NCI-H2171 treated with DMSO at 0.1 percent for 48 hours (cell line): ENCODE data around the gene ADAMTS14.

Experiments
- DNase-seq: peaks from one replicate; lab custom pipeline; 2025; lab: John Stamatoyannopoulos, UW

Gene ADAMTS14

DNA sequence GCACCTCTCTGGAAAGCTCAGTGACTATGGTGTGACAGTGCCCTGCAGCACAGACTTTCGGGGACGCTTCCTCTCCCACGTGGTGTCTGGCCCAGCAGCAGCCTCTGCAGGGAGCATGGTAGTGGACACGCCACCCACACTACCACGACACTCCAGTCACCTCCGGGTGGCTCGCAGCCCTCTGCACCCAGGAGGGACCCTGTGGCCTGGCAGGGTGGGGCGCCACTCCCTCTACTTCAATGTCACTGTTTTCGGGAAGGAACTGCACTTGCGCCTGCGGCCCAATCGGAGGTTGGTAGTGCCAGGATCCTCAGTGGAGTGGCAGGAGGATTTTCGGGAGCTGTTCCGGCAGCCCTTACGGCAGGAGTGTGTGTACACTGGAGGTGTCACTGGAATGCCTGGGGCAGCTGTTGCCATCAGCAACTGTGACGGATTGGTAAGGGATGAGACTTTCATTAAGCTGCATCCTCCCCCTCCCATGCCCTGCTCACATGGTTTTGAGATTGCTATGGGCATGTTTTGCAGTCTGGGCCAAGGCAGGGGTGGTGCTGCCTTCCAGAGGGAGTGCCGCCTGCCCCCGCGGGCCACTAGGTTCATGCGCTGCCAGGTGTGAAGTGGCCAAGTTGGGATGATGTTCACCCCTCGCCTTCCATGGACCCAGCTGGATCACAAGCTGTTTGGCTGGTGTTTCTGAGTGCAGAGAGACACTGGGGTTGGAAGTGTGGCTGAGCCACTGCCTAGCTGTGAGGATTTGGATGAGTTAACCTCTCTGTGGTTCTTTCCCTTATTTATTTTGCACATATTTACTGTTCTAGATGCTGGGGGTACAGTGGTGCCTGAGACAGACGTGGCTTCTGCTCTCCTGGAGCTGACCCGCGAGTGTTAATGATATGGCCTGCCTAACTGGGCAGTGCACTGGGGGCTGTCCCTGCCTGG is 2.5 kb downstream of the ADAMTS14 start:
- DNase-seq: no peak

DNA sequence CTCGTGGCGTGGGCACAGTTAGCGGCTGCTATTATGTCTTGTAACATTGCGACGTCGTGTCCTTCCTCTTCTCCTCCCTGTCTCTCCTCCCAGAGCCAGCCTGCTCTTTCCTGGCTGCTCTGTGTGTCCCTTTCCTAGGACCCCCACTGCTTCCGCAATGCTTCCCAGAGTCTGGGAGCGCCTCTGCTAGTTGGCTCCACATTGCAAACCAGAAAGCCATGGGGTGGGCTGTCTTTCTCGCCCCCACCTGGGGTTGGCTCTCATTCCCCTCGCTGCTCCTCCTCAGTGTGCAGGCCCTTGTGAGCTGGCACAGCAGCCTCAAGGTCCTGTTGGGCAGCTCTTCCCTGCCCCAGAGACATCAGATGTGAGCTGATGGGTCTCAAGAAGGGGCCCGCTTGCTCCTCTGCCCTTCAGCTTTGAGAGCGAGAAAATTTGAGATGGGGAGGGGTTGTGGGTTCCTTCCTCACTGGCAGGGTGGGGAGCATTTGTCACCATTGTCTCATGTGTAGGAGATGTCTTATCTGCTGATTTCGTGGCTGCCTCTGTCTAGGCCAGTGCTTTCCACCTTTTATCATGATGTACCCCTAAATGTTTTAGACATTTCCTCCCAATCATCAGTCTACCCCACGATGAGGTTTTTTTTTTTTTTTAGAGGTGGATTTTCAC is 3.3 kb downstream of the ADAMTS14 start:
- no peak for DNase-seq

DNA sequence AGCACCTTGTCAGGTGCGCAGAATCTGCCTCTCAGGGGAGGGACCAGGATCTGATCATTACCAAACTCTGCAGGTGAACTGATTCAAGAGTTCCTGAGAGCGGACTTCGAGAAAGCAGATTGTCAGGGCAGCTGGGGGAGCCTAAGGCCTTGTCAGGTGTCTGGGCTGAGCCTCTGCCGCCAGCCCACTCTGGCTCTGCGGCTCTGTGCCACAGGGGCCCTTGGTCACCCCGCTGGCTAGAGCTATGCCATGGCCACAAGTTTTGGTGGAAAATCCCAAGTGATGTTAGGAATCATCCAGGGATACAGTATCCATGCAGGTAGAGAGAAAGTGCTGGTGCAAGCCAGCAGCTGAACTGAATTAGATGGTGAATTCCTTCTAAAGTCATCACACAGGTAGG is 4.2 kb downstream of the ADAMTS14 start:
- no peak for DNase-seq

DNA sequence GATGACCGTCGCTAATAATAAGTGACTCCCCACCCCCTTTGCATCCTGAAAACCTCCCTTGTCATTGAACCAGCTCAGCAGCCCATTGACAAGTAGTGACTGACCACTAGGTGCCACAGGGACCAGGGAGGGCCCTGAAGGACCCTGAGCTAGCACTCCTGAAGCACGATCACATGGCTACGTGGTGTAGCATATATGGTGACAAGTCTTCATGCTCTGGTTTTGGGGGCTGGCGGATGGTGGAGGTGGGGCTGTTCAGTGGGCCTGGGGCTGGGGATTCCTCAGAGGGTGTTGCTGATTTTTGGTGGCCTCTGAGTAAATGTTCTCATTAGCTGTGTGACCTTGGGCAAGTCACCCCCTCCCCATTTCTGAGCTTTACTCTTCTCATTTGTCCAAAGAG is 4.7 kb downstream of the ADAMTS14 start:
- DNase-seq: no peak

DNA sequence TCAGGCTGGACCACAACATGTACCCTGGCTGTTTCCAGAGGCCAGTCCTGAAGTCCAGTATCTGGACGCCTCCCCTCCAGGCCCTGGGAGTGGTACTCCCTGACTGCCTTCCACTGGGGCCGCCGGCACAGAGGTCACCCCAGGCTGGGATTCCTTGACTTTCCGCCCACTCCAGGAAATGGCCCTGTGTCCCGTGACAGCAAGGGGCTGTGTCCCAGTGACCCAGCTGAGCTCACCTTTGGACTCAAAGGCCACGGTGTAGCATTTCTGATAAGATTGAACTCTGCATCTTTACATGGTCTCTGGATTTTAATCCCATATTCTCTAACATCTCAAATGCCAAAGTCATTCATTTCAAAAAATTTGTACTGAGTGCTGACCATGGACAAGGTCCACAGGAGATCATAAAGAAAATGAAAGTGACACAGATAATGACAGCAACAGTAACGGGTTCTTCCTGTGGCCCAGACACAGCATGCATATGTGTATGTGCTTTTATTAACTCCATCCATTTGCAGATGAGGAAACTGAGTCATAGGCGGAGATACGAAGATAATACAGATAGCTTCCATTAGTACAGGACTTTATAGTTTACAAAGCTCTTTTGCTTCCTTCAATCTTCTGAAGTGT is 5.4 kb downstream of the ADAMTS14 start:
- DNase-seq: no peak

DNA sequence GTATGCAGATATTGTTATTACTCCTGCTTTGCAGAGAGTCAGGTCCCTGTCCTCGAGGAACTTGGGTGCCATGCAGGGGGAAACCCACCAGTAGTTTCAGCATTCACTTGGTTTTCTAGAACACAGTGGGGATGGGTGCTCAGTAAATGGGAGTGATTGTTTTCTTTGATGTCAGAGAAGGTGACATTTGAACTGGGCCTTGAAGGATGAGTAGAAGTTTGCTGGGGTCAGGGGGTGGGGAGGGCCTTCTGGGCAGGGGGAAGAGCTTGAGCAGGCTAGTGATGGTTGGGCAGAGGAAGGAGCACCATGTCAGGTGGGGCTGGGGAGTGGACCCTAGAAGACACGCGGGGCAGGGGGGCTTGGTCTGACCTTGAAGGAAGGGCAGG is 5.9 kb downstream of the ADAMTS14 start:
- no peak for DNase-seq

DNA sequence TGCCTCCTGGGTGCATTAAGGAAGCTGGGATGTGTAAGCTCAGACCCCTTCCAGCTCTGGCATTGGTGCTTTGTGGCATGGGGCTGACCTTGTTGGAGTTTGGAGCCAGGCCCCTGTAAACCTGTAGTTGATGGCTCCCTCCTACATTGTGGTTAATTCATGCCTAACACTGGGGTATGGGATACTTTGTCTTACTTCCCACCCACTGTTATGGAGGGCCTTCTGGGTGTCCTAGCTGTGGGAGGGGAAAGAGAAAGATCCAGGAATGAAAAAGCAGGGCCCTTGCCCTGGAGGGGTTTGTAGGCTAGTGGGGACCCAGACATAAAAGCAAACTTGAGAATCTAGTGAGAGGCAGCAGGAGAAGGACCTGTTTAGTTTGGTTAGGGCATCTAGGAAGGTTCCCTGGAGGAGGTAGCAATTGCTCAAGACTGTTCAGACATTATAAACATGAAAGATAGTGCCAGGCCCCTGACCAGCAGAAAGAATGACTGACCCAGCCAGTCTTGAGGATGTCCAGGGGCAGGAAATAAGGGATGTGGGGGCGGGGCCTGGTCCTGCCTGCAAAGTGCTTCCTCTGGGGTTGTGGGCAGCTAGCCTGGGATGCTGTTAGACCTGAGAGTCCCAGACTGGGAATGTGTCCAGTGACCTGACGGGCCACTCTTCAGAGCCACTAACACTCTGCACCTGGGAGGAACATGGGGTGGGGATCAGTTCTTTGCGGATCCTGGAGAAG is 6.6 kb downstream of the ADAMTS14 start:
- no peak for DNase-seq

DNA sequence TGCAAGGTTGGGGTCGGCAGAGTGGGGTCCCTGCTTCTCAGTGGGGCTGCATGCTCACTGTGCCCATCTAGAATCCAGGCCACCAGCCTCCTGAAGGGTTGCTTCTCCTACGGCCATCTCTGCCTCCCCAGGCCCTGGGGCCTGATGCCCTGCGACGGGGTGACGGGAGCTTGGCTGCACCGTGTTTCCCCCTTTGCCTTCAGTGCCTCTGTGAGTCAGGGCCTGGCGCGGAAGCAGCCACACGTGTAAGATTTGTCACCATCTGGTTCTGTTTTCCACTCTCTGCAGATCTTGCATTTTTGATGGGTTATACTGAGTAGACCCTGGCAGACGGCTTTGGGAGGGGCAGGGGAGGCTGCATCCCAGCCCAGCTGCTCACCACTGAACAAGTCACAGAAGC is 7.2 kb downstream of the ADAMTS14 start:
- DNase-seq: peak; percentile 94

DNA sequence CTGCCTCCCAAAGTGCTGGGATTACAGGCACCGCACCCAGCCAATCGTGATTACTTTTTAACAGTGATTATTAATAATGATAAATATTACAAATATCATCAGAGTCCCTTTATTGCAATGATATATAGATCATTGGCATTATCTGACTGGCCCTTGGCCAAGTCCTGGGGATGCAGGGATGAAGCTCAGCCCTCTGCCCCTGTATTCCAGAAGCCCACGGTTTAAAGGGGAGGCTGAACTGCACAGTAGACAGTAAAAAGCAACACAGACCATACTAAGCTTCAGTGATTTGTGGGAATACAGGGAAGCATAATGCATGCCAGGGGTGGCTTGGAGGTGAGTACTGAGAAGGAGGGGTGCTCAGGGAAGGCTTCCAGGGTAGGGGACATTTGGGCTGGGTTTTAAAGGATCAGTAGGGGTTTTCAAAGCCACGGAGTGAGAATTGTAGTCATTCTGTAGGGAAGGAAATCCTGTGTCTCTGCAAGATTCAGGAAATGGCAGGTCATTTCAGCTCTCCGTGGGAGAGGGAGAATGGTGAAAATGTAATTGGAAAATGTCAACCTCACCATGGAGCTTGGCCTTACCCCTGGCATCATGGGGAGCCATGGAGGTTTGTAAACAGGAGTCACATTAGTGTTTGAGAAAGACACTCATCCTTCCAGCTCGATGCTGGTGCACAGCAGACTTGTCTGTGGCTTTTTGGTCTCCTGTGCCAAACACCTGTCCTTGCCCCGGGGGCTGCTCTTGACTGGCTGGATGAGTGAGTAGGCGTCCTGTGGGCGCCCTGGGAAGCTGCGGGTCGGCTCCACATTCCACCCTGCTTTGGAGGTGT is 8.8 kb downstream of the ADAMTS14 start:
- no peak for DNase-seq

DNA sequence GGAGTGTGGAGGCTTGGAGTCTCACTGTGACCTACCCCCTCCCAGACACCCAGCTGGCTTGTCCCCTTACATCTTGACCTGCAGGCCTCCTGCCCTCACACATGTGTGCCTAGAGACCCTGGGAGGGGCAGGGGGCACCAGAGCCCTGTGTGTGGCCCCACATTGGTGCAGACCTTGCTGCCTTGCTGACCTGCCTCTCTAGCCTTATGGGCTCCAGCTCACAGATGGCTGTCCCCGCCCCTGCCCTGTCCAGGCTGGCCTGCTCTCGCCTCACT is 9.4 kb downstream of the ADAMTS14 start:
- DNase-seq: no peak

DNA sequence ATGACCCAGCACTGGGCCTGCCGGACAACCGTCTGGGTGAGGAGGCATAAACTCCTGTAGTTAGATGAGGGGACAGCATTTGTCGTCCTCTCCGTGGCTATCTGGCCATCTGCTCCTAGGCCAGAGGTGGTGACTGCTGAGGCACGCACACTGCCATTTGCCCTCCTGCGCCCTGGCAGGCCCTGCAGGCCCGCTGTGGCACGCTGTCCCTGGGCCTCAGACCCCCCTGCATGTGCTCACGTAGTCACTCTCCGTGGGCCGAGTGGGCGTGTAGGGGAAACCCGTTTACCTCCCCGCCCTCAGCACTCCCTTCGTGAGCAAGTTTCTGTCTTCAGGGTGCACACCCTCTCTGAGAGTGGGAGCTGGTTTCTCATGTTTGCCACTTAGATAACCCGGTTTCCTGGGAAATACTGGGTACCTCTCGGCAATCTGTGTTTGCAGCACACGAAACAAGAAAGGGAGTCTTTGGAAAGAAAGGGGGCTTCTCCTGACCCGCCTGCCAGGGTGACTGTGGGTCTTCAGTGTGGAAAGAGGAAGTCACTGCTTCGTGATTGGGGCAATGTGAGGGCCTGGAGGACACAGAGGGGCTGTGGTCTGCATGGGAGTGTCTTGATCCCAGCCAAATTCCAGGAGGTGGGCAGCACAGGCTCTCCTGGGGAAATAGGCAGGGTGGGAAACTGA is 10.8 kb downstream of the ADAMTS14 start:
- DNase-seq: no peak

DNA sequence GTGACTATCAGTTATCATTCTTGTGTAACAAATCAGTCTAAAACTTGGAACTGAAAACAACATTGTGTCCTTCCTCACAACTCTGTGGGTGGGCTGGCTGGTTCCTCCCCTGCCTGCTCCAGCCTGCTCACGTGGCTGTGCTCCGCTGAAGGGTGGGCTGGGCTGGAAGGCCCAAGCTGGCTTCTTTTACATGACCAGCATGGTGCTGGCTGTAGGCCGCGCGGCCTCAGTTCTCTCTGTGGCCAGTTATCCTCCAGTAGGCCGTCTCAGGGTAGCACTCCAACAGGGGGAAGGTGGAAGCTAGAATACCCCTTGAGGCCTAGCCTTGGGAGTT is 11.3 kb downstream of the ADAMTS14 start:
- no peak for DNase-seq

DNA sequence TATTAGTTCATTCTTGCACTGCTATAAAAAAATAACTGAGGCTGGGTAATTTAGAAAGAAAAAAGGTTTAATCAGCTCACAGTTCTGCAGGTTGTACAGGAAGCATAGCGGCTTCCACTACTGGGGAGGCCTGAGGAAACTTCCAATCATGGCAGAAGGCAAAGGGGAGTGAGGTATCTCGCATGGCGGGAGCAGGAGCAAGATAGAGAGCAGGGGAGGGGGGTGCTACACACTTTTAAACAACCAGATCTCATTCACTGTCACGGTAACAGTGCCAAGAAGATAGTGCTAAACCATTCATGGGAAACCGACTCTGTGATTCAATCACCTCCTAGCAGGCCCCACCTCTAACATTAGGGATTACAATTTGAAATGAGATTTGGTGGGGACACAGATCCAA is 11.6 kb downstream of the ADAMTS14 start:
- no peak for DNase-seq

DNA sequence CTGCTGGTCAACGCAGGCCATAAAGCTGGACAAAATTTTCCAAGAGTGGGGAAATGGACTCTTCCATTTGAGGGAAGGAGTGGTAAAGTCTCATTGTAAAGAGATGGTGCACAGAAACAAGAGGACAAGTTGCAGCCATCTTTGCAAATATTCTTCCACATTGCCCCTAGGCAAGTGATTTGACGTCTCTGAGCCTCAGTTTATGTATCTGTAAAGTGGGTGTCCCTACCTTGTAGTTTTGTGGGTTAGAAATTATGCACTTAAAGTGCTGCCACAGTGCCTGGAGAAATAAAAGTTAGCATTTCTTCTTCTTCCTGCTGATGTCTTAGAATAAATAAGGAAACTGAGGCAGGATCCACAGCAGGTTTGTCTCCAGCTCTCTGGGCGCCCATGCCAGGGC is 12.1 kb downstream of the ADAMTS14 start:
- no peak for DNase-seq

DNA sequence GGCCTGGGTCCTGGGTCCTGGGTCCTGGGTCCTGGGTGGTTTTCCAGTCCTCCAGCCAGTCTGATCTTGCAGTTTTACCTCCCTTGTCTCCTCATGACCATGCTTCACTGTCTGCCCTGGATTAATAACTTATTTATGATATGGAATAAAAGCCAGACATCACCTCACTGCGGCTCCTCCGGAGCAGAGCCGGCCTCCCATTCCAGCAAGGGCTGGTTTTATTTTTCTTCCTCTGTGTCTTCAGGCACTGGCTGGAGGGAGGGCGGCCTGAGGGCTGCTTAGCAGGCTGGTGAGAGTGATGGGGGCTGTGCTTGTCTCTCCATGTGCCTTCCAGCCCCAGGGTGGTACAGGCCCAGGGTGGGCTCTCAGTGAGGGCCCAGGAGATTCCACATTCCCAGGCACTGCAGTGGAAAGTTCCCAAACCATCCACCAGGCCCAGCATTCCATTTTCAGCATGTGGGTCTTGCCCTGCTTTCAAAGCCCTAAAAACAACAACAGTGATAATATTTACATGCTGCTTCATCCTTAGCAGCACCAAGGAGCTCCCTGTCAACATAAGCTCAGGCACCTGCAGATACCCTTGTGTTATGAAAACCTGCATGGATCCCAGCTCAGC is 12.6 kb downstream of the ADAMTS14 start:
- DNase-seq: no peak

DNA sequence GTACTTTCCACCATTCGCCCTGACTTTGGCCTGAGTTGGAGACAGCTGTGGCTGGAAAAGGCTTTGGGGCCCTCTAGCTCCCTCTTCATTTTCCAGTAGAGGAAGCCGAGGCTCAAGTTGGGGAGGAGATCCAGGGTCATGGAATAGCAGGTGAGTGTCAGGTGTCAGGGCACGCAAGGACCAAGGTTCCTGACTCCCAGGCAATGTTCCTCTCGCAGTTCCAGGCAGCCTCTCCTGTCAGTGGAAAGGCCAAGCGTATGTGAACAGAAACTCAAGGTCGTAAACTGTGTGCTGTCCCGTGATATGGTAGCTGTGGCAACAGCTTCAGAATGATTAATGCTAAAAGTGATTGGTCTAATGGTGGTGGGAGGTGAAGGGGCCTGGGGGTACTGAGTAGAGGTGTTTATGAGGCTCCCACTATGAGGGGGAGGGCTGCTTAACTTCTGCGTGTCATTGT is 13.2 kb downstream of the ADAMTS14 start:
- DNase-seq: no peak

DNA sequence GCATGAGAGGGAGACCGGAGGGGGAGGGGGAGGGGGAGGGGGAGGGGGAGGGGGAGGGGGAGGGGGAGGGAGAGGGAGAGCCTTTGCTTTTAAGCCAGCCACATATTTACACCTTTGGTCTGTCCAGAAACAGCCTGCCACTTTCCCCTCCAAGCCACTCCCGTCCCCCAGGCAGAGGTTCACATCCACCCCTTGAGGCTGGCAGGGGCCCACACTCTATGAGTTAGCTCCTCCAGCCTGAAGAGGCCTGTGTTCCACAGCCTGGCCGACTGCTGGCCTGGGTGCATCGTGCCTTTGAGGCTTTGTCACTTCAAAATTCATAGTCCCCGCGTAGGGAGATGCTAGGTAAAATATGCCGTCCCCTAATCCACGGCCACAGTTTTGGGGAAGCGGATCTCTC is 16.5 kb downstream of the ADAMTS14 start:
- DNase-seq: no peak

DNA sequence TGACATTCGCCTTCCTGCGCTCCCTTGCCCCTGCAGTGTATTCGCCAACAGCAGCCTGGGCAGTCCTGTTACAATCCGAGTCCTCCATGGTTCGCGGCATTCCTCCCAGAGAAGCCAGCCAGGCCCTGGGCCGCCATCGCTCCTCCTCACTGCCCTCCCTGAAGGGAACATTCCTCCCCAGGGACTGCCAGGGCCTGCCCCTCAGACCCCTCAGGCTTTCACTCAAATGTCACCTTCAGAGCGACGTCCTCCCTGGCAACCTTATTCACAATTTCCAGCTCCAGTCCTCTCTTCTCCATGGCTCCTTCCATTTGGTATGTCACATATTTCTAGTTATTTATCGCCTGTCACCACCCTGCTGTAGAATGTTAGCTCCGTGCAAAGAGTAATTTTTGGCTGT is 17.4 kb downstream of the ADAMTS14 start:
- DNase-seq: no peak

DNA sequence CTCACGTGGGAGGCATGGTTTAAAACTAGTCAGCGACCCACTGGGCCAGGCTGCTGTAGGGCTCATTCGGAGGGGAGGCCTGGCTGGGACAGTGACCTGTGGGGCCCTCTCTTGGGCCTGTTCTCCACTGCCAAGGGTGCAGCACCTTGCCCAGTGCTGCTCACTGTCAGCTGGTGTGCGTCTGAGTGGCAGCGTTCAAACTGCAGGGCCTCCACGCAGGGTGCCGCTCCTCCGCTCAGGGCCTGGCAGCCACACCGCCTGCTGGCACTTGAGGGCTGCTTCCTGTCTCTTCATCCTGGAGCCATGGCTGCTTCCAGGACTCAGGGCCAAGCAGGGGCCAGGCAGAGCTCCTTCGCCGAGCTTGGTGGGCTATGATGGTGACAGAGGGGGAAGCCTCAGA is 18.3 kb downstream of the ADAMTS14 start:
- DNase-seq: no peak

DNA sequence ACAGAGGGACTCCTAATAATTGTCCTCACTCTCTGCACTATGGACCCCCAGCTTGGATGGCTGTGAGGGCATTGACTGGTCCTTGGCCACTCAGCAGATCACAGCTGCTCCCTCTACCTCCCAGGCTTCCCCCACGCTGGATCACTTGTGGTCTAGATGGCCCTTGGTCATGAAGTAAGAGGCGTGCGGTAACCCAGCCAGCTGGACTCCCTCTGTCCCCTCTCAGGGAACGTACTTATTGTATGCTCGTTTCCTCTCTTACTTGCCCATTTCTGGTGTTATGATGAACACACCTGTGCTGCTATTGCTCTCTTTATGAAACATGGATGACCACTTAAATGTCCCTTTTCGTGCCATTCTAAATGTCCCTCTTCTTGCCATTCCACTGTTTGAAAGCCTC is 19.3 kb downstream of the ADAMTS14 start:
- no peak for DNase-seq
